Measurements from ENCODE around the gene DUSP21.
A peak's percentile ranks its signal among the peaks of the same experiment; 100 is the strongest.
"Not testable (repeated sequence)": the region's sequence is repeated elsewhere in the genome, so short reads cannot be mapped to it uniquely, and the experiment has no call there.

Gene DUSP21

GRCh38 chrX:44843753-44844152 lies at the start of gene DUSP21:
Gene DUSP21 (plus strand): TSS chrX:44844021. CDS start chrX:44844133, 112 bp downstream.
- DNase-seq = no peak

GRCh38 chrX:44795945-44796450 lies 47.8 kb upstream of the DUSP21 start:
- DNase-seq = no peak

- no peak for DNase-seq
Observed at GRCh38 chrX:44802613-44803012, 41.2 kb upstream of the DUSP21 start.

GRCh38 chrX:44815681-44816080 lies 28.1 kb upstream of the DUSP21 start:
- no peak for DNase-seq

GRCh38 chrX:44816367-44816766 lies 27.5 kb upstream of the DUSP21 start:
- DNase-seq = no peak

GRCh38 chrX:44817029-44817428 lies 26.8 kb upstream of the DUSP21 start:
- no peak for DNase-seq

GRCh38 chrX:44822601-44823000 lies 21.2 kb upstream of the DUSP21 start:
- DNase-seq = no peak

GRCh38 chrX:44823193-44823592 lies 20.6 kb upstream of the DUSP21 start:
- DNase-seq = not testable (repeated sequence)

- peak; percentile 12 for DNase-seq
Observed at GRCh38 chrX:44828008-44828605, 15.7 kb upstream of the DUSP21 start.

- DNase-seq = no peak
Observed at GRCh38 chrX:44829832-44830231, 14.0 kb upstream of the DUSP21 start.

- DNase-seq = no peak
Observed at GRCh38 chrX:44842550-44843317, 1.1 kb upstream of the DUSP21 start.

- DNase-seq = no peak
Observed at GRCh38 chrX:44843318-44843702, 511 bp upstream of the DUSP21 start.

- no peak for DNase-seq
Observed at GRCh38 chrX:44844204-44844603, 383 bp downstream of the DUSP21 start.

GRCh38 chrX:44850891-44851290 lies 7.1 kb downstream of the DUSP21 start:
- DNase-seq = not testable (repeated sequence)

GRCh38 chrX:44871114-44871645 lies 27.4 kb downstream of the DUSP21 start:
- DNase-seq = no peak

- DNase-seq = peak; percentile 14
Observed at GRCh38 chrX:44871931-44872820, 28.4 kb downstream of the DUSP21 start.

- DNase-seq = peak; percentile 94
Observed at GRCh38 chrX:44872821-44873414, 29.1 kb downstream of the DUSP21 start, which contains the start of gene KDM6A. Gene KDM6A (plus strand): TSS chrX:44873188. CDS start chrX:44873552, 364 bp downstream.

- peak; percentile 44 for DNase-seq
Observed at GRCh38 chrX:44873415-44874276, 29.8 kb downstream of the DUSP21 start.

GRCh38 chrX:44874420-44875184 lies 30.8 kb downstream of the DUSP21 start:
- peak; percentile 34 for DNase-seq

- no peak for DNase-seq
Observed at GRCh38 chrX:44875185-44875489, 31.3 kb downstream of the DUSP21 start.

GRCh38 chrX:44876086-44876485 lies 32.3 kb downstream of the DUSP21 start:
- no peak for DNase-seq
